ENCODE measurements around the gene TBC1D17.
A peak's percentile ranks its signal among the peaks of the same experiment; 100 is the strongest.

The TBC1D17 gene

DNA sequence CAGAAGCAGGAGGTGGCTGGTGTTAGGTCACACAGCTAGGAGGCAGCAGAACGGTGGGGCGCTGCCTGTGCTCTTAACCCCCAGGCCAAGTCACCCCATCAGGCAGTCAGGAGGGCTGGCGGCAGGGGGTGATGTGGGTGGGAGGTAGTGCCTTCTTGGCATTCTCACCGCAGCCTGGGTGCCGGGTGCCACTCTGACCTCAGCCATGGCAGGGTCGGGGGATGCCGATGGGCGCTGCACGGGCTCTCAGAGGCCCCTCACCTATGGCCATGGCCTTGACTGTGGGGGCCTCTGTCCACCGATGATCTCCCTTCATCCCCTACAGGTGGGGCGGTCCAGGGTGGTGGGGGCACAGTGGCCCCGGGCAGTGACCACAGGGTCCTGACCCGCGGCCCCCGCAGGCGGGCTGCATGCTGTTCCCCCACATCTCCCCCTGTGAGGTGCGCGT lies 20.9 kb upstream of the TBC1D17 start:
- peaks cover 4 to 17% (median 10%) of the 10 kb centered on the region in 4 experiments for H3K4me1 ChIP-seq (ENCODE audit: control extremely low read depth in 1 of 4, control insufficient read depth in 4 of 4, insufficient read depth in 4 of 4, low read length in 3 of 4)
- 92% methylated on average over 16 of the region's 18 CpGs for WGBS (ENCODE audit: insufficient coverage)
- POLR2A ChIA-PET: no interaction called here

GRCh38 chr19:49857061-49857837 lies 20.3 kb upstream of the TBC1D17 start:
- no peak overlapping the region for H3K4me3 ChIP-seq (ENCODE audit: control insufficient read depth in 1 of 7, extremely low read depth in 1 of 7, insufficient read depth in 4 of 7, low read depth in 2 of 7, low read length in 6 of 7)
- CTCF ChIA-PET: interaction anchor here (0.8 to 1.0 kb wide), 2 partner anchors 12 to 39 kb away, joined by 3 read pairs; no protein-coding TSS in a partner anchor
- H3K4me1 ChIP-seq (ENCODE audit: control extremely low read depth in 1 of 4, control insufficient read depth in 4 of 4, insufficient read depth in 4 of 4, low read length in 3 of 4): peaks cover 2 to 12% (median 6%) of the 10 kb centered on the region in 4 experiments
- 97% methylated on average over 25 of the region's 26 CpGs for WGBS (ENCODE audit: insufficient coverage)
- H3K27ac ChIP-seq (ENCODE audit: insufficient read depth in 1 of 2, low read depth in 1 of 2, low read length in 2 of 2, poor library complexity in 1 of 2, severe bottlenecking in 2 of 2): no peak overlapping the region
- DNase-seq: no peak
- no peaks in the 10 kb centered on the region for H3K9me3 ChIP-seq (ENCODE audit: control extremely low read depth in 1 of 5, control insufficient read depth in 4 of 5, insufficient read depth in 2 of 5, low read depth in 1 of 5, low read length in 4 of 5)
- H3K36me3 ChIP-seq (ENCODE audit: control insufficient read depth in 4 of 4, insufficient read depth in 4 of 4, low read length in 3 of 4): peaks cover 3 to 72% (median 52%) of the 10 kb centered on the region in 4 experiments
- POLR2A ChIA-PET: no interaction called here
- no peaks in the 10 kb centered on the region for H3K27me3 ChIP-seq (replicated peaks in 2 of 5; ENCODE audit: control insufficient read depth in 4 of 5, insufficient read depth in 5 of 5, low read length in 4 of 5)

More for the DNA sequence above, 20.9 kb upstream of the TBC1D17 start:
- CTCF ChIA-PET: interaction anchor here (0.8 kb wide), 1 partner anchor 38 kb away, joined by 3 read pairs; no protein-coding TSS in a partner anchor
- no peak for DNase-seq
- Histone ChIP-seq H3K4me3 (ENCODE audit: control insufficient read depth in 1 of 7, extremely low read depth in 1 of 7, insufficient read depth in 4 of 7, low read depth in 2 of 7, low read length in 6 of 7) (no peak overlapping the region), H3K9me3 (ENCODE audit: control extremely low read depth in 1 of 5, control insufficient read depth in 4 of 5, insufficient read depth in 2 of 5, low read depth in 1 of 5, low read length in 4 of 5) (no peaks in the 10 kb centered on the region), H3K27me3 (replicated peaks in 2 of 5; ENCODE audit: control insufficient read depth in 4 of 5, insufficient read depth in 5 of 5, low read length in 4 of 5) (no peaks in the 10 kb centered on the region), H3K27ac (ENCODE audit: insufficient read depth in 1 of 2, low read depth in 1 of 2, low read length in 2 of 2, poor library complexity in 1 of 2, severe bottlenecking in 2 of 2) (peak overlapping the region in 1 of 2 experiments; percentile 25), H3K36me3 (ENCODE audit: control insufficient read depth in 4 of 4, insufficient read depth in 4 of 4, low read length in 3 of 4) (peaks cover 3 to 67% (median 49%) of the 10 kb centered on the region in 4 experiments)

DNA sequence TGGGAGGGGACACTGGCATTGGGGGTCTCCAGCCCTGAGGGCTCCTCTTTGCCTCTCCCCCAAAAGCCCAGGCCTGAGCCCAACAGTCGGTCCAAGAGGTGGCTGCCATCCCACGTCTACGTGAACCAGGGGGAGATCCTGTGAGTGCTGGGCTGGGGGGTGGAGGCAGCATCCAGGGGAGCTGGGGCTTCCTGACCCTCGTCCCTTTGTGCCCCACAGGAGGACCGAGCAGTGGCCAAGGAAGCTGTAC lies 19.7 kb upstream of the TBC1D17 start:
- Histone ChIP-seq H3K9me3 (ENCODE audit: control extremely low read depth in 1 of 5, control insufficient read depth in 4 of 5, insufficient read depth in 2 of 5, low read depth in 1 of 5, low read length in 4 of 5) (no peaks in the 10 kb centered on the region), H3K27ac (ENCODE audit: insufficient read depth in 1 of 2, low read depth in 1 of 2, low read length in 2 of 2, poor library complexity in 1 of 2, severe bottlenecking in 2 of 2) (no peak overlapping the region), H3K4me1 (ENCODE audit: control extremely low read depth in 1 of 4, control insufficient read depth in 4 of 4, insufficient read depth in 4 of 4, low read length in 3 of 4) (peaks cover 0 to 7% (median under 1%) of the 10 kb centered on the region in 4 experiments), H3K36me3 (ENCODE audit: control insufficient read depth in 4 of 4, insufficient read depth in 4 of 4, low read length in 3 of 4) (peaks cover 3 to 77% (median 55%) of the 10 kb centered on the region in 4 experiments), H3K4me3 (ENCODE audit: control insufficient read depth in 1 of 7, extremely low read depth in 1 of 7, insufficient read depth in 4 of 7, low read depth in 2 of 7, low read length in 6 of 7) (no peak overlapping the region), H3K27me3 (replicated peaks in 2 of 5; ENCODE audit: control insufficient read depth in 4 of 5, insufficient read depth in 5 of 5, low read length in 4 of 5) (no peaks in the 10 kb centered on the region)
- 94% methylated on average over 5 of the region's 5 CpGs for WGBS (ENCODE audit: insufficient coverage)
- no peak for DNase-seq
- CTCF ChIA-PET: interaction anchor here (1.0 kb wide), 1 partner anchor 12 kb away, joined by 3 read pairs; no protein-coding TSS in a partner anchor
- POLR2A ChIA-PET: no interaction called here

GRCh38 chr19:49858088-49858985 lies 19.2 kb upstream of the TBC1D17 start:
- Histone ChIP-seq H3K27ac (ENCODE audit: insufficient read depth in 1 of 2, low read depth in 1 of 2, low read length in 2 of 2, poor library complexity in 1 of 2, severe bottlenecking in 2 of 2) (no peak overlapping the region), H3K27me3 (replicated peaks in 2 of 5; ENCODE audit: control insufficient read depth in 4 of 5, insufficient read depth in 5 of 5, low read length in 4 of 5) (no peaks in the 10 kb centered on the region), H3K4me3 (ENCODE audit: control insufficient read depth in 1 of 7, extremely low read depth in 1 of 7, insufficient read depth in 4 of 7, low read depth in 2 of 7, low read length in 6 of 7) (no peak overlapping the region), H3K36me3 (ENCODE audit: control insufficient read depth in 4 of 4, insufficient read depth in 4 of 4, low read length in 3 of 4) (peaks cover 3 to 81% (median 60%) of the 10 kb centered on the region in 4 experiments), H3K9me3 (ENCODE audit: control extremely low read depth in 1 of 5, control insufficient read depth in 4 of 5, insufficient read depth in 2 of 5, low read depth in 1 of 5, low read length in 4 of 5) (no peaks in the 10 kb centered on the region), H3K4me1 (ENCODE audit: control extremely low read depth in 1 of 4, control insufficient read depth in 4 of 4, insufficient read depth in 4 of 4, low read length in 3 of 4) (peaks cover 0 to 3% (median 0%) of the 10 kb centered on the region in 4 experiments)
- CTCF ChIA-PET: interaction anchor here (1.0 kb wide), 1 partner anchor 11 kb away, joined by 3 read pairs; no protein-coding TSS in a partner anchor
- POLR2A ChIA-PET: interaction anchor here (0.6 to 1.3 kb wide), 2 partner anchors 9 to 43 kb away, joined by 3 to 5 read pairs; partner anchors contain the start of gene PNKP
- 97% methylated on average over 37 of the region's 37 CpGs for WGBS (ENCODE audit: insufficient coverage)
- DNase-seq: no peak

- H3K4me3 ChIP-seq (ENCODE audit: control insufficient read depth in 1 of 7, extremely low read depth in 1 of 7, insufficient read depth in 4 of 7, low read depth in 2 of 7, low read length in 6 of 7): no peak overlapping the region
- DNase-seq: no peak
- no peaks in the 10 kb centered on the region for H3K9me3 ChIP-seq (ENCODE audit: control extremely low read depth in 1 of 5, control insufficient read depth in 4 of 5, insufficient read depth in 2 of 5, low read depth in 1 of 5, low read length in 4 of 5)
- H3K27ac ChIP-seq (ENCODE audit: insufficient read depth in 1 of 2, low read depth in 1 of 2, low read length in 2 of 2, poor library complexity in 1 of 2, severe bottlenecking in 2 of 2): no peak overlapping the region
- H3K4me1 ChIP-seq (ENCODE audit: control extremely low read depth in 1 of 4, control insufficient read depth in 4 of 4, insufficient read depth in 4 of 4, low read length in 3 of 4): no peaks in the 10 kb centered on the region
- H3K36me3 ChIP-seq (ENCODE audit: control insufficient read depth in 4 of 4, insufficient read depth in 4 of 4, low read length in 3 of 4): peaks cover 3 to 90% (median 70%) of the 10 kb centered on the region in 4 experiments
- ChIA-PET POLR2A (interaction anchor here (1.3 kb wide), 1 partner anchor 8 kb away, joined by 3 read pairs; the partner anchor contains the start of gene PNKP), CTCF (no interaction called here)
- 92% methylated on average over 19 of the region's 22 CpGs for WGBS (ENCODE audit: insufficient coverage)
- H3K27me3 ChIP-seq (replicated peaks in 2 of 5; ENCODE audit: control insufficient read depth in 4 of 5, insufficient read depth in 5 of 5, low read length in 4 of 5): no peaks in the 10 kb centered on the region
These were observed 17.7 kb upstream of the TBC1D17 start for GRCh38 chr19:49859682-49860335.

DNA sequence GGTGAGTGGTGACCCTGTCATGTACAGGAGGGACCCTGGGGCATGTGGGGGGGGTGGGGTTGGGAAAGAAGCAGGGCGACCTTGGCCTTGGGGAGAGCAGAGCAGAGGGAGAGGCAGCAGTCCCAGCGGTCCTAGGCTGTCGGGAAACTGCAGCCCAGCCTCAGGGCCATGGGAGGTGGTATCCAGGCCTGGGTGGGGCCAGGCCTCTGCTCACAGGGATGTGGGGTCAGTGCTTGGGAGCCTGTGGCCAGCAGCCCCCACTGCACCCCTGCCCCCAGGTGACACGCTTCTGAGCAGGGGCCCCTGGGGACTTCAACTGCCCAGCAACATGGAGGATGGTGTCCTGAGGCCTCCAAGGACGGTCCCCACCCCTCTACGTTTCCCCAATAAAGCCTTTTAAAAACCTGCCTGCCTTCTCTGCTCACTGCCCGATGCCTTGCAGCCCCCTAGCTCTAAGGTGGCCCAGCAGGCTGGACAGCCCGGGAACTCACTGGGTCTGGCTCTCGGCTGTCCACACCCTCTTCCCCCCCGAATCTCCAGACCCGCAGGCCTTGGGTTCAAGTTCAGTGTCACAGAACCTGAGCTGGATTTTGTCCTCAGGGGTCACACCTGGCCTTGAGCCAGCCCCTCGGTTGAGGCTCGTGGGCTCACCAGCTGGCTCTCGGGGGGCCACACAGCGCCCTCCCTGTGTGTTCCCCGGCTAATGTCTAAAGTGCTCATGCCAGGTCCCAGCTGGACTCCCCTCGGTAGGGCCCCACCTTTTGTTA lies 17.0 kb upstream of the TBC1D17 start:
- WGBS (ENCODE audit: insufficient coverage): 91% methylated on average over 15 of the region's 17 CpGs
- Histone ChIP-seq H3K36me3 (ENCODE audit: control insufficient read depth in 4 of 4, insufficient read depth in 4 of 4, low read length in 3 of 4) (peaks cover 3 to 85% (median 67%) of the 10 kb centered on the region in 4 experiments), H3K4me1 (ENCODE audit: control extremely low read depth in 1 of 4, control insufficient read depth in 4 of 4, insufficient read depth in 4 of 4, low read length in 3 of 4) (peaks cover 0 to 7% (median 5%) of the 10 kb centered on the region in 4 experiments), H3K9me3 (ENCODE audit: control extremely low read depth in 1 of 5, control insufficient read depth in 4 of 5, insufficient read depth in 2 of 5, low read depth in 1 of 5, low read length in 4 of 5) (no peaks in the 10 kb centered on the region), H3K27me3 (replicated peaks in 2 of 5; ENCODE audit: control insufficient read depth in 4 of 5, insufficient read depth in 5 of 5, low read length in 4 of 5) (no peaks in the 10 kb centered on the region), H3K4me3 (ENCODE audit: control insufficient read depth in 1 of 7, extremely low read depth in 1 of 7, insufficient read depth in 4 of 7, low read depth in 2 of 7, low read length in 6 of 7) (no peak overlapping the region), H3K27ac (ENCODE audit: insufficient read depth in 1 of 2, low read depth in 1 of 2, low read length in 2 of 2, poor library complexity in 1 of 2, severe bottlenecking in 2 of 2) (no peak overlapping the region)
- DNase-seq: no peak
- ChIA-PET CTCF (interaction anchor here (0.9 kb wide), 1 partner anchor 275 kb away, joined by 3 read pairs; no protein-coding TSS in a partner anchor), POLR2A (no interaction called here)
